ENCODE results near the gene LIPC. TPM values are rescaled to one million over a fixed set of nuclear protein-coding genes. Genes with fewer than 3 reads are reported as not detected.
A peak's percentile ranks its signal among the peaks of the same experiment; 100 is the strongest.

Gene LIPC
- total RNA-seq, 1 donor from 2014 or later, result not detected

GRCh38 chr15:58444056-58444455 is 12.3 kb downstream of the LIPC start:
- no peak overlapping the region for H3K4me3 ChIP-seq
- no peaks in the 10 kb centered on the region for H3K36me3 ChIP-seq
- intact Hi-C loops (cut with DNase I), result no loop called here
- H3K9me3 ChIP-seq, result no peaks in the 10 kb centered on the region
- H3K4me1 ChIP-seq, result peaks cover 14 to 25% of the 10 kb centered on the region in 2 donors
- no peak overlapping the region for H3K27ac ChIP-seq
- DNase-seq (ENCODE audit: low spot score in 2 of 2), result no peak
- H3K27me3 ChIP-seq, result no peaks in the 10 kb centered on the region
- TF ChIP-seq, protein P1, sequence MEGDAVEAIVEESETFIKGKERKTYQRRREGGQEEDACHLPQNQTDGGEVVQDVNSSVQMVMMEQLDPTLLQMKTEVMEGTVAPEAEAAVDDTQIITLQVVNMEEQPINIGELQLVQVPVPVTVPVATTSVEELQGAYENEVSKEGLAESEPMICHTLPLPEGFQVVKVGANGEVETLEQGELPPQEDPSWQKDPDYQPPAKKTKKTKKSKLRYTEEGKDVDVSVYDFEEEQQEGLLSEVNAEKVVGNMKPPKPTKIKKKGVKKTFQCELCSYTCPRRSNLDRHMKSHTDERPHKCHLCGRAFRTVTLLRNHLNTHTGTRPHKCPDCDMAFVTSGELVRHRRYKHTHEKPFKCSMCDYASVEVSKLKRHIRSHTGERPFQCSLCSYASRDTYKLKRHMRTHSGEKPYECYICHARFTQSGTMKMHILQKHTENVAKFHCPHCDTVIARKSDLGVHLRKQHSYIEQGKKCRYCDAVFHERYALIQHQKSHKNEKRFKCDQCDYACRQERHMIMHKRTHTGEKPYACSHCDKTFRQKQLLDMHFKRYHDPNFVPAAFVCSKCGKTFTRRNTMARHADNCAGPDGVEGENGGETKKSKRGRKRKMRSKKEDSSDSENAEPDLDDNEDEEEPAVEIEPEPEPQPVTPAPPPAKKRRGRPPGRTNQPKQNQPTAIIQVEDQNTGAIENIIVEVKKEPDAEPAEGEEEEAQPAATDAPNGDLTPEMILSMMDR (IDR thresholded peaks at IDR 0.05), result no peak

- Histone ChIP-seq H3K4me1 (peaks cover 14 to 20% of the 10 kb centered on the region in 2 donors), H3K9me3 (no peaks in the 10 kb centered on the region), H3K4me3 (no peak overlapping the region), H3K27ac (no peak overlapping the region), H3K36me3 (no peaks in the 10 kb centered on the region), H3K27me3 (no peaks in the 10 kb centered on the region)
- DNase-seq (ENCODE audit: low spot score in 2 of 2), result no peak
- TF ChIP-seq, protein P1 (IDR thresholded peaks at IDR 0.05), result no peak
- intact Hi-C loops (cut with DNase I), result no loop called here
Measured at GRCh38 chr15:58444658-58445332, 13.0 kb downstream of the LIPC start.

DNA sequence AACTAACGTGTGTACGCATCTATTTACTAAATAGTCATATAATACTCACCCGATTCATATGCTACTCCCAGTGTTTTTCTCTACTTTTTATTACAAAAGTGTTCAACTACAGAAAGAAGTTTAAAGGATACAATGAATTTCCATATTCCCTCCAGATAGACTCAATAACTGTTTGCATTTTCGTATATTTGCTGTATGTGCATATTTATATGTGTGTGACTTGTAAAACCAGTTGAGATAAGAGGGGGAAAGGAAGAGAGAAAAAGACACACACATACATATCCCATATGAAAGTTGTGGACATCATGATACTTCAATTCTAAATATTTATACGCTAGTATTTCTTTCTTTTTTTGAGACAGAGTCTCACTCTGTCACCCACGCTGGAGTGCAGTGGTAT is 14.1 kb downstream of the LIPC start:
- Histone ChIP-seq H3K4me3 (no peak overlapping the region), H3K36me3 (no peaks in the 10 kb centered on the region), H3K9me3 (no peaks in the 10 kb centered on the region), H3K4me1 (peaks cover 11 to 12% of the 10 kb centered on the region in 2 donors), H3K27ac (no peak overlapping the region), H3K27me3 (no peaks in the 10 kb centered on the region)
- no peak for DNase-seq (ENCODE audit: low spot score in 2 of 2)
- intact Hi-C loops (cut with DNase I), result no loop called here
- TF ChIP-seq, protein P1 (IDR thresholded peaks at IDR 0.05), result no peak

DNA sequence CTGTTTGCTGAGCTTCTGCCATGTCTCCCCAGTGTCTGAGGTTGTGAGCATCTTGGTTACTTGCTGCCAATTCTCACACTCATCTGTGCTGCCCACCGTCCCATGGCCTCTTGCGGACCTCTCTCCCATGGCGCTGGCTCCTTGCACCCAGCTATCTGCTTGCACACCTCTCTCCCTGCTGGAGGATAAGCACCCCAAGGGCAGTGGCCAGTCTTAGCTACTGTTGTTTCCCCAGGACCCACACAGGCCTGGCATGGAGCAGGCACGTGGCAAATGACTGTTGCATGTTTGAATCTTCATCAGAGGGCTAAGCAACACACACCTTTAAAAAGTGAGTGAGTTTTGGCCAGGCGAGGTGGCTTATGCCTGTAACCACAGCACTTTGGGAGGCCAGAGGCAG is 14.7 kb downstream of the LIPC start:
- no peak for DNase-seq (ENCODE audit: low spot score in 2 of 2)
- no peak overlapping the region for H3K27ac ChIP-seq
- H3K27me3 ChIP-seq, result no peaks in the 10 kb centered on the region
- TF ChIP-seq, protein P1 (IDR thresholded peaks at IDR 0.05), result no peak
- no peaks in the 10 kb centered on the region for H3K36me3 ChIP-seq
- H3K9me3 ChIP-seq, result no peaks in the 10 kb centered on the region
- intact Hi-C loops (cut with DNase I), result no loop called here
- peaks cover 7 to 11% of the 10 kb centered on the region in 2 donors for H3K4me1 ChIP-seq
- H3K4me3 ChIP-seq, result no peak overlapping the region

DNA sequence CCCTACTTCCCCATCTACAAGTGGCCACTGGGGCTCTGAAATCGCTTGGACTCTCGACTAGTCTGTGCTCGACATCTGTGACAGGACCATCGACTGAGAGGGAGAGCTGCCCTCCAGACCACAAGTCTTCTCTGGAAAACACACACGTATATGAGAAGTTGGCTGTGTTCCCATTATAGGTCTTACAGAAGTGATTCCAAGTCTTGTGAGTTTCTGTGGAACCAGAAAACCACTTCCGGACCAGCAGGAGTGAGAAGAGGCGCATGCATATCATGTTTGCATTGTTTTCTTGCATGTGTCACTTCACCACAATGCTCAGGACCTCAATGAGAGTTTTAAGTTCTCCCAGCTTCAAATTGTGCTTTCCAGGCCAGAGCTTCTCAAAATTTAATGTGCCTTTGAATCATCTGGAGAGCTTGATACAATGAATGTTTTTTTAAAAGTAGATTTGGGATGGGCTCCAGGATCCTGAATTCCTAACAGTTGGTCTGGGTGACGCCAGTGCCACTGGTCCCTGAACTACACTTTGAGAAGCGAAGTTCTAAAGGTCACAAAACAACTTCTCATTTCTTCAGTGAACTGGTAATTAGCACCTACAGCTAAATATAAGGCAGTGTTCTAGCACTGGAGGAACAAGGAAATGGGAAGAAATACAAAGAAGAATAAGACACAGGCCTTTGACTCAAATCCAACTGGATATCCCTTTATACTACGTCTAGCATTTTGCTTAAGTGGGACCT is 15.7 kb downstream of the LIPC start:
- Histone ChIP-seq H3K27ac (peak overlapping the region; percentile 9 to 61), H3K36me3 (no peaks in the 10 kb centered on the region), H3K4me1 (peaks cover 7 to 8% of the 10 kb centered on the region in 2 donors), H3K4me3 (no peak overlapping the region), H3K27me3 (no peaks in the 10 kb centered on the region), H3K9me3 (no peaks in the 10 kb centered on the region)
- no peak for DNase-seq (ENCODE audit: low spot score in 2 of 2)
- intact Hi-C loops (cut with DNase I), result no loop called here
- TF ChIP-seq, protein P1 (IDR thresholded peaks at IDR 0.05), result no peak

Measured in ascending aorta (tissue), 2 donors.